Keratinocyte (primary cell): ENCODE data around the gene SF3A2.

Experiments used
- CTCF ChIP-seq, 3 experiments: IDR thresholded peaks in 1 of 3; conservative IDR thresholded peaks in 1 of 3; optimal IDR thresholded peaks in 1 of 3; 2 replicates in 2 of 3; 3 replicates in 1 of 3; pipeline versions ENCODE3 to v1.5.1; 2011; ENCODE audit warnings: low read length in 3 of 3, mild to moderate bottlenecking in 3 of 3, moderate library complexity in 2 of 3, control low read depth in 1 of 3, inconsistent platforms in 1 of 3; ENCODE audit not compliant: insufficient read depth in 2 of 3; ENCODE audit errors: extremely low read depth in 1 of 3
- EZH2 ChIP-seq: IDR thresholded peaks from one replicate; pipeline ENCODE4 v1.6.1; 2012; ENCODE audit warnings: inconsistent platforms, mild to moderate bottlenecking, low read length, moderate library complexity

GRCh38 chr19:2221918-2222317 is 14.7 kb upstream of the SF3A2 start:
- peak in 1 of 3 experiments; percentile 14 for TF ChIP-seq CTCF (optimal IDR thresholded peaks at IDR 0.05 in 1 of 3, IDR thresholded peaks at IDR 0.05 in 1 of 3, conservative IDR thresholded peaks at IDR 0.05 in 1 of 3; ENCODE audit: extremely low read depth in 1 of 3, insufficient read depth in 2 of 3, low read length in 3 of 3)
- no peak for TF ChIP-seq EZH2
